Measurements from ENCODE around the gene SULT1B1. TPM values are rescaled to one million over a fixed set of nuclear protein-coding genes. Genes with fewer than 3 reads are reported as not detected.

SULT1B1 gene
- total and polyA plus RNA-seq, 4 donors = 0.38 to 15.7 (median 2.3) TPM

- no peak overlapping the region for H3K4me3 ChIP-seq (ENCODE audit: low read length in 2 of 2)
- no peaks in the 10 kb centered on the region for H3K4me1 ChIP-seq (ENCODE audit: control insufficient read depth in 1 of 2, insufficient read depth in 2 of 2, low read length in 2 of 2)
- DNase-seq (no peak), ATAC-seq (ENCODE audit: low FRiP score) (no peak)
- intact Hi-C loops (cut with DNase I) = no loop called here
- H3K27me3 ChIP-seq (ENCODE audit: control insufficient read depth in 1 of 2, insufficient read depth in 2 of 2, low read length in 1 of 2) = no peaks in the 10 kb centered on the region
- 82 to 83% methylated on average over 6 of the region's 6 CpGs for whole genome bisulfite sequencing, 2 donors
- no peaks in the 10 kb centered on the region for H3K9me3 ChIP-seq (ENCODE audit: control insufficient read depth, low read length)
- no peaks in the 10 kb centered on the region for H3K36me3 ChIP-seq (ENCODE audit: control insufficient read depth in 1 of 2, insufficient read depth in 2 of 2, low read length in 1 of 2)
- no peak overlapping the region for H3K27ac ChIP-seq (ENCODE audit: low read depth in 1 of 2, low read length in 2 of 2)
Observed at GRCh38 chr4:69759189-69759604, 1.2 kb downstream of the SULT1B1 start.

GRCh38 chr4:69757464-69757863, 3.0 kb downstream of the SULT1B1 start:
- 82 to 92% methylated on average over 2 of the region's 2 CpGs for whole genome bisulfite sequencing, 2 donors
- H3K27me3 ChIP-seq (ENCODE audit: control insufficient read depth in 1 of 2, insufficient read depth in 2 of 2, low read length in 1 of 2) = no peaks in the 10 kb centered on the region
- no peaks in the 10 kb centered on the region for H3K4me1 ChIP-seq (ENCODE audit: control insufficient read depth in 1 of 2, insufficient read depth in 2 of 2, low read length in 2 of 2)
- H3K9me3 ChIP-seq (ENCODE audit: control insufficient read depth, low read length) = no peaks in the 10 kb centered on the region
- intact Hi-C loops (cut with DNase I) = no loop called here
- DNase-seq = no peak
- no peak for ATAC-seq (ENCODE audit: low FRiP score)
- H3K36me3 ChIP-seq (ENCODE audit: control insufficient read depth in 1 of 2, insufficient read depth in 2 of 2, low read length in 1 of 2) = no peaks in the 10 kb centered on the region
- no peak overlapping the region for H3K4me3 ChIP-seq (ENCODE audit: low read length in 2 of 2)
- H3K27ac ChIP-seq (ENCODE audit: low read depth in 1 of 2, low read length in 2 of 2) = no peak overlapping the region

GRCh38 chr4:69754926-69755580, 5.4 kb downstream of the SULT1B1 start:
- H3K36me3 ChIP-seq (ENCODE audit: control insufficient read depth in 1 of 2, insufficient read depth in 2 of 2, low read length in 1 of 2) = no peaks in the 10 kb centered on the region
- no peaks in the 10 kb centered on the region for H3K9me3 ChIP-seq (ENCODE audit: control insufficient read depth, low read length)
- ATAC-seq (ENCODE audit: low FRiP score) (no peak), DNase-seq (no peak)
- H3K4me1 ChIP-seq (ENCODE audit: control insufficient read depth in 1 of 2, insufficient read depth in 2 of 2, low read length in 2 of 2) = no peaks in the 10 kb centered on the region
- intact Hi-C loops (cut with DNase I) = no loop called here
- no peak overlapping the region for H3K27ac ChIP-seq (ENCODE audit: low read depth in 1 of 2, low read length in 2 of 2)
- no peak overlapping the region for H3K4me3 ChIP-seq (ENCODE audit: low read length in 2 of 2)
- no peaks in the 10 kb centered on the region for H3K27me3 ChIP-seq (ENCODE audit: control insufficient read depth in 1 of 2, insufficient read depth in 2 of 2, low read length in 1 of 2)
- WGBS, 2 donors = 75 to 84% methylated on average over 4 of the region's 4 CpGs

- no peak overlapping the region for H3K27ac ChIP-seq (ENCODE audit: low read depth in 1 of 2, low read length in 2 of 2)
- no peaks in the 10 kb centered on the region for H3K27me3 ChIP-seq (ENCODE audit: control insufficient read depth in 1 of 2, insufficient read depth in 2 of 2, low read length in 1 of 2)
- DNase-seq = no peak
- H3K4me3 ChIP-seq (ENCODE audit: low read length in 2 of 2) = no peak overlapping the region
- no peaks in the 10 kb centered on the region for H3K36me3 ChIP-seq (ENCODE audit: control insufficient read depth in 1 of 2, insufficient read depth in 2 of 2, low read length in 1 of 2)
- no peak for ATAC-seq (ENCODE audit: low FRiP score)
- intact Hi-C loops (cut with DNase I) = no loop called here
- no peaks in the 10 kb centered on the region for H3K4me1 ChIP-seq (ENCODE audit: control insufficient read depth in 1 of 2, insufficient read depth in 2 of 2, low read length in 2 of 2)
- H3K9me3 ChIP-seq (ENCODE audit: control insufficient read depth, low read length) = no peaks in the 10 kb centered on the region
- 58 to 67% methylated on average over 1 of the region's 1 CpG for WGBS, 2 donors
Observed at GRCh38 chr4:69753686-69754085, 6.7 kb downstream of the SULT1B1 start.

GRCh38 chr4:69750346-69750745, 10.1 kb downstream of the SULT1B1 start:
- no peak for DNase-seq
- intact Hi-C loops (cut with DNase I) = no loop called here
- peaks cover 2% of the 10 kb centered on the region for H3K9me3 ChIP-seq (ENCODE audit: control insufficient read depth, low read length)

GRCh38 chr4:69749771-69750170, 10.6 kb downstream of the SULT1B1 start:
- Histone ChIP-seq H3K4me3 (ENCODE audit: low read length in 2 of 2) (no peak overlapping the region), H3K4me1 (ENCODE audit: control insufficient read depth in 1 of 2, insufficient read depth in 2 of 2, low read length in 2 of 2) (no peaks in the 10 kb centered on the region), H3K27me3 (ENCODE audit: control insufficient read depth in 1 of 2, insufficient read depth in 2 of 2, low read length in 1 of 2) (no peaks in the 10 kb centered on the region), H3K36me3 (ENCODE audit: control insufficient read depth in 1 of 2, insufficient read depth in 2 of 2, low read length in 1 of 2) (no peaks in the 10 kb centered on the region), H3K9me3 (ENCODE audit: control insufficient read depth, low read length) (peaks cover 2% of the 10 kb centered on the region), H3K27ac (ENCODE audit: low read depth in 1 of 2, low read length in 2 of 2) (no peak overlapping the region)
- ATAC-seq (ENCODE audit: low FRiP score) (no peak), DNase-seq (no peak)
- WGBS, 2 donors = 61 to 62% methylated on average over 2 of the region's 2 CpGs
- intact Hi-C loops (cut with DNase I) = no loop called here

More at GRCh38 chr4:69750346-69750745, 10.1 kb downstream of the SULT1B1 start:
- H3K4me3 ChIP-seq (ENCODE audit: low read length in 2 of 2) = no peak overlapping the region
- no peaks in the 10 kb centered on the region for H3K36me3 ChIP-seq (ENCODE audit: control insufficient read depth in 1 of 2, insufficient read depth in 2 of 2, low read length in 1 of 2)
- H3K4me1 ChIP-seq (ENCODE audit: control insufficient read depth in 1 of 2, insufficient read depth in 2 of 2, low read length in 2 of 2) = no peaks in the 10 kb centered on the region
- H3K27me3 ChIP-seq (ENCODE audit: control insufficient read depth in 1 of 2, insufficient read depth in 2 of 2, low read length in 1 of 2) = no peaks in the 10 kb centered on the region
- no peak overlapping the region for H3K27ac ChIP-seq (ENCODE audit: low read depth in 1 of 2, low read length in 2 of 2)
- no peak for ATAC-seq (ENCODE audit: low FRiP score)

- no peaks in the 10 kb centered on the region for H3K27me3 ChIP-seq (ENCODE audit: control insufficient read depth in 1 of 2, insufficient read depth in 2 of 2, low read length in 1 of 2)
- ATAC-seq (ENCODE audit: low FRiP score) (no peak), DNase-seq (no peak)
- intact Hi-C loops (cut with DNase I) = no loop called here
- no peak overlapping the region for H3K4me3 ChIP-seq (ENCODE audit: low read length in 2 of 2)
- H3K9me3 ChIP-seq (ENCODE audit: control insufficient read depth, low read length) = peaks cover 4% of the 10 kb centered on the region
- H3K4me1 ChIP-seq (ENCODE audit: control insufficient read depth in 1 of 2, insufficient read depth in 2 of 2, low read length in 2 of 2) = no peaks in the 10 kb centered on the region
- no peaks in the 10 kb centered on the region for H3K36me3 ChIP-seq (ENCODE audit: control insufficient read depth in 1 of 2, insufficient read depth in 2 of 2, low read length in 1 of 2)
- WGBS, 2 donors = 49 to 54% methylated on average over 1 of the region's 1 CpG
- H3K27ac ChIP-seq (ENCODE audit: low read depth in 1 of 2, low read length in 2 of 2) = no peak overlapping the region
Observed at GRCh38 chr4:69748173-69748572, 12.2 kb downstream of the SULT1B1 start.

- ATAC-seq (ENCODE audit: low FRiP score) (peak; percentile 44), DNase-seq (peak in 1 of 2 donors; percentile 65)
- intact Hi-C loops (cut with DNase I) = no loop called here
- no peak overlapping the region for H3K4me3 ChIP-seq (ENCODE audit: low read length in 2 of 2)
- H3K27me3 ChIP-seq (ENCODE audit: control insufficient read depth in 1 of 2, insufficient read depth in 2 of 2, low read length in 1 of 2) = no peaks in the 10 kb centered on the region
- H3K4me1 ChIP-seq (ENCODE audit: control insufficient read depth in 1 of 2, insufficient read depth in 2 of 2, low read length in 2 of 2) = no peaks in the 10 kb centered on the region
- H3K36me3 ChIP-seq (ENCODE audit: control insufficient read depth in 1 of 2, insufficient read depth in 2 of 2, low read length in 1 of 2) = no peaks in the 10 kb centered on the region
- WGBS, 2 donors = 97 to 99% methylated on average over 11 of the region's 11 CpGs
- H3K9me3 ChIP-seq (ENCODE audit: control insufficient read depth, low read length) = peaks cover 4% of the 10 kb centered on the region
- no peak overlapping the region for H3K27ac ChIP-seq (ENCODE audit: low read depth in 1 of 2, low read length in 2 of 2)
Observed at GRCh38 chr4:69744157-69744478, 16.3 kb downstream of the SULT1B1 start.

- Histone ChIP-seq H3K36me3 (ENCODE audit: control insufficient read depth in 1 of 2, insufficient read depth in 2 of 2, low read length in 1 of 2) (no peaks in the 10 kb centered on the region), H3K27me3 (ENCODE audit: control insufficient read depth in 1 of 2, insufficient read depth in 2 of 2, low read length in 1 of 2) (no peaks in the 10 kb centered on the region), H3K4me3 (ENCODE audit: low read length in 2 of 2) (no peak overlapping the region), H3K27ac (ENCODE audit: low read depth in 1 of 2, low read length in 2 of 2) (no peak overlapping the region), H3K9me3 (ENCODE audit: control insufficient read depth, low read length) (peaks cover 4% of the 10 kb centered on the region), H3K4me1 (ENCODE audit: control insufficient read depth in 1 of 2, insufficient read depth in 2 of 2, low read length in 2 of 2) (no peaks in the 10 kb centered on the region)
- intact Hi-C loops (cut with DNase I) = no loop called here
- ATAC-seq (ENCODE audit: low FRiP score) (peak; percentile 26), DNase-seq (peak in 1 of 2 donors; percentile 43)
- 95 to 98% methylated on average over 13 of the region's 13 CpGs for WGBS, 2 donors
Observed at GRCh38 chr4:69743476-69744156, 16.8 kb downstream of the SULT1B1 start.

Measured in aorta (tissue), 5 donors.